Stimulated activated CD8-positive, alpha-beta memory T cell treated with anti-CD3 and anti-CD28 coated beads, Interleukin-7, amount 100 ng/mL, for 1 hour (primary cell): Measurements from ENCODE around the gene FRMD6.
"Not testable (repeated sequence)": the region's sequence is repeated elsewhere in the genome, so short reads cannot be mapped to it uniquely, and the experiment has no call there.

Experiments used
- DNase-seq, 2 donors: peaks; one replicate each; pipeline ENCODE4 v3.0.0-alpha.2; 2020; ENCODE audit warnings: low read depth in 2 of 2

The FRMD6 gene

DNA sequence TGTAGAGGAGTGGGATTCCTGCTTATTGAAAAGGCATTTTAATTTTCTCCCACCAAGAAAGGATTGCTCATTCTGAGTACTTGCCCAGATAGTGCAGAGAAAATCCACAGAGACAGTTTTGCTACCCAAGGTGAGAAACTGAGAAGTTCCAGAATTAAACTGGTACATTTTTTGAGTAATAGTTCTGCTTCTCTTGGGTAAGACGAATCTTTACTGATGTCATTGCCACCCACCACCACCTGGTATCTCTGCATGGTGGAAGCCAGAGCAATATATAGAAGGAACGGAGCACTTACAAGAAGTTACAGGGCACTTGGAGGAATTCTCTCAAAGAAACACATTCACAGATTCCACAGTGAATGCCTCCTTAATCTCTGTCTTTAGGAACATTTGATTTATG is 20.7 kb upstream of the FRMD6 start:
- no peak for DNase-seq

- not testable (repeated sequence) for DNase-seq
These were observed 18.4 kb upstream of the FRMD6 start for GRCh38 chr14:51633298-51633697.

DNA sequence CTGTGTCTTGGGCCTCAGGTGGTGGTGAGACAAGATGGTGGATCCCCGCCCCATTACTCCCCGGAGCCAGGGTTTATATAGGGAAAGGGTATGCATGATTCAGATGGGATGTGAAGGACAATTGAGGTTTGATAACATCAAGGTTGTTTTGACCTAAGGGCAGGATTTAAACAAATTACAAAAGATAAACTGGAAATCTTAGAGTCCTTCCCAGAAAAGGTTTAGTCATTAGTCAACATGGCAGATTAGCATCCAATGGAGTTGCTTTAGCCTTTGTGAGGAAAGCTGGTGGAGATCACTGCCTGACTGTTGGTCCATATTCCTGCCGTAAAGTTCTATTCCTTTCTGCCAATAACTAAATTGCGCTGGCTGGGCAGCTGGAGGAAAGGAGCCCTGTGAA is 15.6 kb upstream of the FRMD6 start:
- no peak for DNase-seq

- no peak for DNase-seq
These were observed 13.4 kb upstream of the FRMD6 start for GRCh38 chr14:51638071-51638944.

- no peak for DNase-seq
These were observed 11.9 kb upstream of the FRMD6 start for GRCh38 chr14:51639668-51640316.

- no peak for DNase-seq
These were observed 8.6 kb upstream of the FRMD6 start for GRCh38 chr14:51643140-51643539.

GRCh38 chr14:51644217-51644933 is 7.3 kb upstream of the FRMD6 start:
- DNase-seq = no peak

- DNase-seq = no peak
These were observed 3.4 kb upstream of the FRMD6 start for GRCh38 chr14:51648296-51648695.

- DNase-seq = no peak
These were observed 858 bp upstream of the FRMD6 start for GRCh38 chr14:51650716-51651387.

- no peak for DNase-seq
These were observed 713 bp downstream of the FRMD6 start for GRCh38 chr14:51652168-51653078.

DNA sequence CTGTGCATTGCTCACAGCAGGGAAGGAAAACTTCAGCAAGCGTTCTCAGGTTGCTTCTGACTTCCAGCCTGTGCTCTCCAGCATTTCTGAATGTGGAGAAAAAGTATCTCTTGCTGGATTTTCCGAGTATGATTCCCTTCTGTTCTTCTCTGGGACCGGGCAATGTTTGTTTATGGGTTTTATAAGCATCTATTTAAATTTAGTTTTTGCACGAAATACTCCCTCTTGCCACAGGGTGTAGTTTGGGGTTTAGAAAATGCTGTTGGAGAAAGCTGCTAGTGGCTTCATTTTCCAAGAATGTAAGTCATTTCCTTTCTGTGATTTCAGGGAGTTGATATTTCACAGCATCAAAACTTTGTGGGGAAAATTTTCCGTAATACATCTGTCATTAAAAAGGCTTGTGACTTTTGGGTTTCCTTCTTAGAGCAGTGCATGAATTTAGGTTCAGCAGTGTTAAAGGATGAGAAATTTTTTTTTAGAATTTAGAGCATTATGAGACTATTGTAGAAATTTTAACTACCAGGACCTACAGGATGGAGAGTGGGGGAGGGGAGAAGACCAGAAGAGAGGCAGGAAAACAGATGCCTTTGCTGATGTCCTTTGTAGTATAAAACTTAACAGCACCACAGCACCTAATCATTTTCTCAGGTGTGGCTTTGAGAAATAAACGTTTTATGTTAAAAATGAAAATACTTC is 1.5 kb downstream of the FRMD6 start:
- DNase-seq = no peak

DNA sequence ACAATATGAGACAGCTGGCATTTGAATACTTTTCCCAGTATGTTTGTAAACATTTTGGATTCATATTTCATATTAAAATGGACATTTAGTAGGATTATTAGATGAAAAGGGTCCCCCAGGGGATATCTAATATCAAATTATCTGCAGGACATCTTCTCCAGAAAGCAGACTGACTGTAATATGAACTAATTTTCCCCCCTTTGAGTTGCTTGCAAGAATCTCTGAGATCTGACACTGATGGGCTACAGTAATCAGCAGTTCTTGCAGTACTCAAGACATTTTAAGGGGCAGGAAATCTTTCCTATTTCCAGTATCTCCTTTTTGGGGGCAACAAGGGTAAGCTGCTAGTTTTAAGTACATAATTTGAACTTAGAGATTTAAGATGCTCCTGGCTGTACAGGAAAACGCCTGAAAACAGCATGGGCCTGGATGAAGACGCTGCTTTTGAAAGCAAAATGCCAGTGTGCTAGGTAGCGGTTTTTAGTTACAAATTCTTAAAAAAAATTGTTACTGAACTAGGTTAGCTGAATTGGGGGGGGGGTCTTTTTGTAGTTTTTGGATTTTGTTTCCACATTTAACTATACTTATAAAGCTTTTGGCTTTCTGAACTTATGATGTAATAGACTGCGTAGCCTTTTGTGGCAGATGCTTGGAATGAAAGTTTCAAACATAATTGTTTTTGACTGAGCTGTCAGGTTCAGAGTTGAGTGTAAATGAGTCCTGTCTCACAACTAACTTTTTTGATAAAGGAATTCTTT is 2.2 kb downstream of the FRMD6 start:
- DNase-seq = no peak

- DNase-seq = no peak
These were observed 2.8 kb downstream of the FRMD6 start for GRCh38 chr14:51654533-51654845.

- DNase-seq = no peak
These were observed 6.1 kb downstream of the FRMD6 start for GRCh38 chr14:51657762-51658161.

- DNase-seq = no peak
These were observed 6.9 kb downstream of the FRMD6 start for GRCh38 chr14:51658441-51659173.

DNA sequence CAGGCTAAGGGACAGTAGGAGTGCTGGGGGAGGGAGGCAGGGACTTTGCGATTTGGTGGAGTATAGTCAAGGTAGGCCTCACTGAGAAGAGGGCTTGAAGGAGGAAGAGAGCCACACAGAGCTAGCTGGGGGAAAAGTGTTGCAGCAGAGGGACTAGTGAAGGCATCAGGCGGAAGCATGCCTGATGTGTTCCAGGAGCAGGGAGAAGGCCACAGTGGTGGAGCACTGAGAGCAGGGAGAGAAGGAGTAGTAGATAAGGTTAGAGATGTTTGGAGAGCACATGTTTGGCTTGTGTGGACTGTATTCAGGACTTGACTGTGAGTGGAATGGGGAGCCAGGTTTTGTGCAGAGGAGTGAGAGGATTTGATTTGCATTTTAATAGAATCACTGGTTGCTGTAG is 9.0 kb downstream of the FRMD6 start:
- DNase-seq = no peak

- DNase-seq = no peak
These were observed 9.8 kb downstream of the FRMD6 start for GRCh38 chr14:51661504-51661903.

DNA sequence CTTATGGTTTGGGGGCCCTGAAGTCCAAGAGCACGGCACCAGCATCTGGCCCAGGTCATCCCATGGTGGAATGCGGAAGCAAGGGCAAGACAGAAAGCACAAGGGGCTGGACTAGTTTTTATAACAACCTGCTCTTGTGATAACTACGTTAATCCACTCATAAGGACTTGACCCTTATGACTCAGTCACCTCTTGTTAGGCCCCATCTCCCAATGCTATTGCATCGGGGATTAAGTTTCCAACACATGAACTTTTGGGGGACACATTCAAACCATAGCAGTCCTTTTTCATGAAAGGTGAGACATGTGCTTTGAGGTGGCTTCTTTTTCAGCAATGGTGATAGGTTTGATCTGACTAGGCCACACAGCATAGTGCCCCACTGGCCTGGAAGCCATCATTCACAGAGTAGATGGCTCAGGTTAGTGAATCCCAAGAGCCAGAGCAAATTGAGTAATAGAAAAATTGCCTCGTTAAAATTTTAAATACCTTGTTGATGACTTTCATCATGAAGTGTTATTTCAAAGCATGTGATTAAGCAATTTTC is 12.1 kb downstream of the FRMD6 start:
- no peak for DNase-seq

DNA sequence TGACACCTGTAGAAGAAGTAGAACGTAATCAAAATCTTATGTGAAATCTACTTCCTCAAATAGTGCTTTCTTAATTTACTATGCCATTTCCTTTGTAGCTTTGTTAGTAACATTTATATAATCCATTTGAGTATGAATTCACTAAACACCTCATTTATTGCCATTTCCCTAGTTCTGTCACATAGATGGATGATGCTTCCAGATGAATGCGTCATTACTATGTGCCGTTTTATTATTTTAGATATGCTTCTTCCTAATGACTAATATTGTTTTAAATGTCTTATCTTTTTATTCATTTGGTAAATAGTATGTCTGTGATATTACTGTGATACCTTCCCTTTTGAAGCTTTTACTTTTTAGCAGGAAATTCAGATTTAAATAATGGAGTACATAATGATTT is 14.4 kb downstream of the FRMD6 start:
- DNase-seq = no peak
